Measurements from ENCODE around the gene RHBG. TPM values are rescaled to one million over a fixed set of nuclear protein-coding genes. Genes with fewer than 3 reads are reported as not detected.

The RHBG gene
- total and polyA plus RNA-seq, 2 of the 4 experiments (the other 2 are of a cell fraction), result not detected

- H3K27ac ChIP-seq (ENCODE audit: insufficient read depth, low read length), result no peak overlapping the region
- no peak overlapping the region for H2BK15ac ChIP-seq (ENCODE audit: low read depth, low read length)
- no CpG with 5 or more reads among the region's 4 CpGs for WGBS, 2 experiments (ENCODE audit: extremely low coverage in 2 of 2, insufficient read length in 1 of 2)
- no peak for DNase-seq
- H2AFZ ChIP-seq (replicated peaks; ENCODE audit: low read length, poor library complexity), result no peak overlapping the region
- intact Hi-C loops (cut with micrococcal nuclease) (no loop called here), in situ Hi-C loops (cut with MboI; ENCODE audit: low sequenced_read_pairs) (no loop called here), dilution Hi-C loops (cut with HindIII; ENCODE audit: low sequenced_read_pairs, unreplicated experiment) (no loop called here)
- no peak overlapping the region for H2BK120ac ChIP-seq (ENCODE audit: low read depth, low read length)
- no TSS peak for BruUV-seq (replicated peaks)
- no peak overlapping the region for H4K5ac ChIP-seq (ENCODE audit: low read depth, low read length)
- no peak overlapping the region for H4K8ac ChIP-seq (ENCODE audit: low read depth in 2 of 2, low read length in 2 of 2)
- H3K36me3 ChIP-seq (ENCODE audit: control insufficient read depth, insufficient read depth, low read length), result peaks cover 29% of the 10 kb centered on the region
- peaks cover 9 to 53% of the 10 kb centered on the region in 2 experiments for H3K79me1 ChIP-seq (ENCODE audit: low read depth in 1 of 2, low read length in 2 of 2)
- TF ChIP-seq SMC3 (IDR thresholded peaks at IDR 0.05; ENCODE audit: low read depth, low read length) (no peak), RFX5 (IDR thresholded peaks at IDR 0.05; ENCODE audit: low read depth, low read length) (no peak), CHD1 (IDR thresholded peaks at IDR 0.05; ENCODE audit: low read depth, low read length) (no peak), MXI1 (IDR thresholded peaks at IDR 0.05; ENCODE audit: borderline replicate concordance, low read depth, low read length) (no peak), FOS (IDR thresholded peaks at IDR 0.05; ENCODE audit: low read depth, low read length) (no peak), MAZ (IDR thresholded peaks at IDR 0.05; ENCODE audit: borderline replicate concordance, low read depth, low read length) (no peak), RCOR1 (IDR thresholded peaks at IDR 0.05; ENCODE audit: insufficient replicate concordance, low read length) (no peak), CEBPB (IDR thresholded peaks at IDR 0.05; ENCODE audit: low read depth, low read length) (no peak), MAFK (IDR thresholded peaks at IDR 0.05; ENCODE audit: low read depth, low read length) (no peak), RAD21 (IDR thresholded peaks at IDR 0.05; ENCODE audit: low read length) (no peak), BHLHE40 (IDR thresholded peaks at IDR 0.05; ENCODE audit: low read depth, low read length) (no peak), ELK1 (IDR thresholded peaks at IDR 0.05; ENCODE audit: borderline replicate concordance, low read depth, low read length) (no peak), POLR2A (IDR thresholded peaks at IDR 0.05; ENCODE audit: low read depth, low read length) (no peak), USF2 (IDR thresholded peaks at IDR 0.05; ENCODE audit: low read depth, low read length) (no peak)
- no peak for ATAC-seq (ENCODE audit: low read depth)
- ChIA-PET CTCF (interaction anchor here (0.6 kb wide), 1 partner anchor 165 kb away, joined by 4 read pairs; no protein-coding TSS in a partner anchor), POLR2A (ENCODE audit: unreplicated experiment) (no interaction called here)
- H2BK20ac ChIP-seq (ENCODE audit: low read depth, low read length), result no peak overlapping the region
- no peak overlapping the region for H3K4me3 ChIP-seq (ENCODE audit: insufficient read depth, low read depth, low read length)
- no peak overlapping the region for H3K4ac ChIP-seq (ENCODE audit: low read depth, low read length)
- no peak overlapping the region for H3K23ac ChIP-seq (ENCODE audit: low read depth, low read length)
- no peaks in the 10 kb centered on the region for H3K27me3 ChIP-seq (ENCODE audit: control insufficient read depth, insufficient read depth, low read length)
- no peak overlapping the region for H3K14ac ChIP-seq (replicated peaks; ENCODE audit: low read depth, low read length)
- no peak overlapping the region for H2AK5ac ChIP-seq (ENCODE audit: low read depth, low read length)
- no peak overlapping the region for H3K56ac ChIP-seq (ENCODE audit: extremely low read depth, insufficient read depth, low read length)
- H3K9me3 ChIP-seq (ENCODE audit: control insufficient read depth, insufficient read depth, low read length), result no peaks in the 10 kb centered on the region
- peak overlapping the region; percentile 52 for H3K4me2 ChIP-seq (ENCODE audit: low read depth, low read length)
- H3K9me1 ChIP-seq (ENCODE audit: insufficient read depth, low read length), result no peaks in the 10 kb centered on the region; the same call in 1 of the 2 replicates
- no peak overlapping the region for H2AK9ac ChIP-seq (replicated peaks; ENCODE audit: low read depth, low read length, poor library complexity)
- no peak overlapping the region for H3K9ac ChIP-seq (ENCODE audit: low read depth, low read length)
- H4K91ac ChIP-seq (ENCODE audit: insufficient read depth, low read depth, low read length), result no peak overlapping the region
- no peak overlapping the region for H3K18ac ChIP-seq (ENCODE audit: low read depth, low read length)
- H2BK5ac ChIP-seq (ENCODE audit: low read depth, low read length, poor library complexity, severe bottlenecking), result no peak overlapping the region
- H3K4me1 ChIP-seq (ENCODE audit: control insufficient read depth, insufficient read depth, low read length), result no peaks in the 10 kb centered on the region; the same call in 1 of the 2 replicates
- H4K20me1 ChIP-seq (ENCODE audit: insufficient read depth, low read length), result peaks cover 13% of the 10 kb centered on the region
These were observed 32.8 kb upstream of the RHBG start for GRCh38 chr1:156336242-156336641.

All from IMR-90 (cell line).